ENCODE data around the gene CFAP61. TPM values are rescaled to one million over a fixed set of nuclear protein-coding genes. Genes with fewer than 3 reads are reported as not detected.

Gene CFAP61
- total and polyA plus RNA-seq, 2 experiments from 2014 or later = 0.21 TPM; not detected in 1

- TF ChIP-seq ZNF462 (CRISPR knock-in tag; IDR thresholded peaks at IDR 0.05) (no peak), POLR2AphosphoS5 (IDR thresholded peaks at IDR 0.05; ENCODE audit: low read depth) (no peak), CTCF (conservative IDR thresholded peaks at IDR 0.05; ENCODE audit: low read depth in 2 of 2) (no peak), REST (IDR thresholded peaks at IDR 0.05; ENCODE audit: unreplicated experiment) (no peak), ZNF114 (CRISPR knock-in tag; IDR thresholded peaks at IDR 0.05) (no peak), NANOG (IDR thresholded peaks at IDR 0.05; ENCODE audit: borderline replicate concordance) (no peak), ZNF331 (CRISPR knock-in tag; IDR thresholded peaks at IDR 0.05; ENCODE audit: low read depth) (no peak), STAT1 (IDR thresholded peaks at IDR 0.05; ENCODE audit: unreplicated experiment) (no peak)
These were observed 243.5 kb downstream of the CFAP61 start (continued) for GRCh38 chr20:20295621-20296498.

Data from GM23338 (cell line).